HepG2 (cell line): Measurements from ENCODE around the gene SLC12A3. TPM values are rescaled to one million over a fixed set of nuclear protein-coding genes. Genes with fewer than 3 reads are reported as not detected.

ENCODE experiments used
- CBX5 ChIP-seq: sonication (generic); formaldehyde crosslinking; IDR thresholded peaks from 2 replicates; pipeline ENCODE4 v1.4.0; 2020; ENCODE audit warnings: missing genetic modification reagents, borderline replicate concordance
- GABPA ChIP-seq, 2 experiments: IDR thresholded peaks; 2 replicates each; pipeline ENCODE4 v1.6.1; 2011 to 2016; ENCODE audit warnings: low read depth in 2 of 2, low read length in 1 of 2, missing biosample characterization in 1 of 2, missing genetic modification characterization in 1 of 2
- KDM4B ChIP-seq: sonication (generic); formaldehyde crosslinking; IDR thresholded peaks from 2 replicates; pipeline ENCODE4 v1.4.0; 2020; ENCODE audit warnings: missing genetic modification reagents
- KIAA2018 ChIP-seq: sonication (generic); formaldehyde crosslinking; IDR thresholded peaks from 2 replicates; pipeline ENCODE4 v1.5.0; 2020; ENCODE audit warnings: mild to moderate bottlenecking, missing genetic modification reagents, borderline replicate concordance
- SIN3A ChIP-seq: IDR thresholded peaks from 2 replicates; pipeline ENCODE4 v1.6.1; 2011; ENCODE audit warnings: low read depth, mild to moderate bottlenecking, control low read depth, low read length, borderline replicate concordance
- ZNF446 ChIP-seq: sonication (generic); formaldehyde crosslinking; IDR thresholded peaks from 2 replicates; pipeline ENCODE4 v1.5.0; 2020; ENCODE audit warnings: mild to moderate bottlenecking, missing genetic modification reagents
- ZNF800 ChIP-seq: sonication (generic); formaldehyde crosslinking; IDR thresholded peaks from 2 replicates; pipeline ENCODE4 v1.4.0; 2020; ENCODE audit warnings: missing genetic modification reagents
- polyA plus RNA-seq, 8 experiments: library from polyadenylated mRNA; depleted of rRNA in 3 of 8; stranded (reverse) in 7 of 8; unstranded in 1 of 8; fragments of >200 nt; fragmentation: Illumina TruSeq in 4 of 8; extraction: Trizol in 4 of 8; gene quantifications; 2 replicates each; pipeline versions ENCODE4 v1.2.1 to v1.2.3, GENCODE V29; 2011 to 2016; ENCODE audit warnings: low read depth in 4 of 8, missing spikeins in 1 of 8, mixed read lengths in 1 of 8; ENCODE audit not compliant: insufficient read depth in 1 of 8
- total RNA-seq, 5 experiments: library from RNA; depleted of rRNA; stranded (reverse); fragments of >200 nt; fragmentation: Illumina TruSeq; extraction: Trizol; gene quantifications; 2 replicates each; pipeline ENCODE4 v1.2.3, GENCODE V29; 2016; ENCODE audit warnings: low read depth in 1 of 5
- TF ChIP-seq, protein P1 (sequence below): sonication (generic); formaldehyde crosslinking; IDR thresholded peaks from 2 replicates; pipeline ENCODE4 v1.4.0; 2020; ENCODE audit warnings: missing genetic modification reagents
- TF ChIP-seq, protein P2 (sequence below): sonication (generic); formaldehyde crosslinking; IDR thresholded peaks from 2 replicates; pipeline ENCODE4 v1.5.0; 2020; ENCODE audit warnings: mild to moderate bottlenecking, missing genetic modification reagents, borderline replicate concordance

Gene SLC12A3
- total and polyA plus RNA-seq, 2 of the 13 experiments (the other 11 are each of a cell fraction or from before 2014, with no cell fraction given), result 6.2 TPM; not detected in 1

- TF ChIP-seq KIAA2018 (CRISPR knock-in tag) (no peak), ZNF800 (CRISPR knock-in tag) (peak; percentile 60), SIN3A (no peak), ZNF446 (CRISPR knock-in tag) (peak; percentile 27; the same call in 1 of the 2 replicates), KDM4B (no peak), GABPA (IDR thresholded peaks at IDR 0.05; ENCODE audit: low read depth, low read length) (no peak), GABPA (CRISPR knock-in tag; IDR thresholded peaks at IDR 0.05; ENCODE audit: low read depth) (peak; percentile 45; the same call in 1 of the 2 replicates), CBX5 (CRISPR knock-in tag) (no peak)
- TF ChIP-seq, protein P1, sequence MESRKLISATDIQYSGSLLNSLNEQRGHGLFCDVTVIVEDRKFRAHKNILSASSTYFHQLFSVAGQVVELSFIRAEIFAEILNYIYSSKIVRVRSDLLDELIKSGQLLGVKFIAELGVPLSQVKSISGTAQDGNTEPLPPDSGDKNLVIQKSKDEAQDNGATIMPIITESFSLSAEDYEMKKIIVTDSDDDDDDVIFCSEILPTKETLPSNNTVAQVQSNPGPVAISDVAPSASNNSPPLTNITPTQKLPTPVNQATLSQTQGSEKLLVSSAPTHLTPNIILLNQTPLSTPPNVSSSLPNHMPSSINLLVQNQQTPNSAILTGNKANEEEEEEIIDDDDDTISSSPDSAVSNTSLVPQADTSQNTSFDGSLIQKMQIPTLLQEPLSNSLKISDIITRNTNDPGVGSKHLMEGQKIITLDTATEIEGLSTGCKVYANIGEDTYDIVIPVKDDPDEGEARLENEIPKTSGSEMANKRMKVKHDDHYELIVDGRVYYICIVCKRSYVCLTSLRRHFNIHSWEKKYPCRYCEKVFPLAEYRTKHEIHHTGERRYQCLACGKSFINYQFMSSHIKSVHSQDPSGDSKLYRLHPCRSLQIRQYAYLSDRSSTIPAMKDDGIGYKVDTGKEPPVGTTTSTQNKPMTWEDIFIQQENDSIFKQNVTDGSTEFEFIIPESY (CRISPR knock-in tag), result 0 out of 2 replicates have a peak, but pooled peaks have one; percentile 5
- TF ChIP-seq, protein P2, sequence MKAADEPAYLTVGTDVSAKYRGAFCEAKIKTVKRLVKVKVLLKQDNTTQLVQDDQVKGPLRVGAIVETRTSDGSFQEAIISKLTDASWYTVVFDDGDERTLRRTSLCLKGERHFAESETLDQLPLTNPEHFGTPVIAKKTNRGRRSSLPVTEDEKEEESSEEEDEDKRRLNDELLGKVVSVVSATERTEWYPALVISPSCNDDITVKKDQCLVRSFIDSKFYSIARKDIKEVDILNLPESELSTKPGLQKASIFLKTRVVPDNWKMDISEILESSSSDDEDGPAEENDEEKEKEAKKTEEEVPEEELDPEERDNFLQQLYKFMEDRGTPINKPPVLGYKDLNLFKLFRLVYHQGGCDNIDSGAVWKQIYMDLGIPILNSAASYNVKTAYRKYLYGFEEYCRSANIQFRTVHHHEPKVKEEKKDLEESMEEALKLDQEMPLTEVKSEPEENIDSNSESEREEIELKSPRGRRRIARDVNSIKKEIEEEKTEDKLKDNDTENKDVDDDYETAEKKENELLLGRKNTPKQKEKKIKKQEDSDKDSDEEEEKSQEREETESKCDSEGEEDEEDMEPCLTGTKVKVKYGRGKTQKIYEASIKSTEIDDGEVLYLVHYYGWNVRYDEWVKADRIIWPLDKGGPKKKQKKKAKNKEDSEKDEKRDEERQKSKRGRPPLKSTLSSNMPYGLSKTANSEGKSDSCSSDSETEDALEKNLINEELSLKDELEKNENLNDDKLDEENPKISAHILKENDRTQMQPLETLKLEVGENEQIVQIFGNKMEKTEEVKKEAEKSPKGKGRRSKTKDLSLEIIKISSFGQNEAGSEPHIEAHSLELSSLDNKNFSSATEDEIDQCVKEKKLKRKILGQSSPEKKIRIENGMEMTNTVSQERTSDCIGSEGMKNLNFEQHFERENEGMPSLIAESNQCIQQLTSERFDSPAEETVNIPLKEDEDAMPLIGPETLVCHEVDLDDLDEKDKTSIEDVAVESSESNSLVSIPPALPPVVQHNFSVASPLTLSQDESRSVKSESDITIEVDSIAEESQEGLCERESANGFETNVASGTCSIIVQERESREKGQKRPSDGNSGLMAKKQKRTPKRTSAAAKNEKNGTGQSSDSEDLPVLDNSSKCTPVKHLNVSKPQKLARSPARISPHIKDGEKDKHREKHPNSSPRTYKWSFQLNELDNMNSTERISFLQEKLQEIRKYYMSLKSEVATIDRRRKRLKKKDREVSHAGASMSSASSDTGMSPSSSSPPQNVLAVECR, result peak; percentile 13; the same call in 1 of the 2 replicates
These were observed 15.0 kb upstream of the SLC12A3 start (continued) for GRCh38 chr16:56849690-56850680.
